COR-L47 (cell line): Measurements from ENCODE around the gene TIMM9.
"Not testable (repeated sequence)": the region's sequence is repeated elsewhere in the genome, so short reads cannot be mapped to it uniquely, and the experiment has no call there.

Experiments used
- DNase-seq: peaks from one replicate; lab custom pipeline; 2025; lab: John Stamatoyannopoulos, UW

TIMM9 gene

GRCh38 chr14:58398495-58398894, 28.8 kb downstream of the TIMM9 start:
- DNase-seq, result no peak

GRCh38 chr14:58397156-58397555, 30.2 kb downstream of the TIMM9 start:
- no peak for DNase-seq

- DNase-seq, result peak; percentile 38
Observed at GRCh38 chr14:58395812-58396788, 31.2 kb downstream of the TIMM9 start, which contains the start of gene TOMM20L. Gene TOMM20L (plus strand): TSS chr14:58395930. CDS start chr14:58395958, 28 bp downstream.

GRCh38 chr14:58395562-58395811, 31.8 kb downstream of the TIMM9 start:
- DNase-seq, result no peak

- DNase-seq, result no peak
Observed at GRCh38 chr14:58390830-58391229, 36.5 kb downstream of the TIMM9 start.

GRCh38 chr14:58376791-58377190, 50.5 kb downstream of the TIMM9 start:
- no peak for DNase-seq

- DNase-seq, result no peak
Observed at GRCh38 chr14:58368956-58369355, 58.4 kb downstream of the TIMM9 start.

- DNase-seq, result no peak
Observed at GRCh38 chr14:58367296-58367695, 60.0 kb downstream of the TIMM9 start.

GRCh38 chr14:58364316-58364715, 63.0 kb downstream of the TIMM9 start:
- no peak for DNase-seq

- peak; percentile 50 for DNase-seq
Observed at GRCh38 chr14:58362798-58363412, 64.4 kb downstream of the TIMM9 start.

GRCh38 chr14:58362272-58362671, 65.1 kb downstream of the TIMM9 start:
- DNase-seq, result not testable (repeated sequence)
